ENCODE measurements around the gene POLR3K. TPM values are rescaled to one million over a fixed set of nuclear protein-coding genes. Genes with fewer than 3 reads are reported as not detected.

POLR3K gene
- polyA plus RNA-seq, 2 of the 4 experiments (the other 2 are of a cell fraction): 47.6 to 50.9 TPM

- FAIRE-seq (no peak), ATAC-seq (no peak), DNase-seq (ENCODE audit: low read depth in 1 of 2, low spot score in 1 of 2) (no peak)
- TF ChIP-seq CEBPB (IDR thresholded peaks at IDR 0.05) (peak; percentile 97 to 99), TFCP2L1 (CRISPR knock-in tag; IDR thresholded peaks at IDR 0.05) (no peak)
- Histone ChIP-seq H3K4me2 (peak overlapping the region; percentile 100), H3K4me1 (peaks cover 40% of the 10 kb centered on the region), H3K9me3 (no peaks in the 10 kb centered on the region), H3K4me3 (no peak overlapping the region), H3K27ac (peak overlapping the region; percentile 97 to 98; a peak in 4 of 6 replicates)
- CTCF ChIA-PET: interaction anchor here (1.0 to 30.3 kb wide), 6 partner anchors 8 to 286 kb away, joined by 6 to 718 read pairs (median 36); partner anchors contain the start of genes HBQ1, MPG and RHBDF1
- POLR2A ChIA-PET: interaction anchor here (0.6 to 1.6 kb wide), 3 partner anchors 11 to 313 kb away, joined by 3 to 6 read pairs (median 4); partner anchors contain the start of genes POLR3K and SNRNP25
- 88% methylated on average over 11 of the region's 11 CpGs for WGBS (ENCODE audit: missing lambda C conversion rate)
These were observed 22.4 kb upstream of the POLR3K start for GRCh38 chr16:75580-76501.

- CTCF ChIA-PET: interaction anchor here (1.0 to 30.3 kb wide), 6 partner anchors 7 to 287 kb away, joined by 6 to 718 read pairs (median 37); partner anchors contain the start of genes HBQ1, MPG and RHBDF1
- H3K27ac ChIP-seq: peak overlapping the region in 1 of 2 experiments; percentile 0; a peak in 1 of 6 replicates
These were observed 21.4 kb upstream of the POLR3K start for GRCh38 chr16:74747-75334.

GRCh38 chr16:74051-74746 lies 20.8 kb upstream of the POLR3K start:
- no peak for FAIRE-seq
- WGBS (ENCODE audit: missing lambda C conversion rate): 76% methylated on average over 8 of the region's 12 CpGs
- ChIA-PET CTCF (interaction anchor here (2.4 to 30.3 kb wide), 6 partner anchors 6 to 287 kb away, joined by 11 to 718 read pairs (median 46); partner anchors contain the start of genes HBQ1, MPG and RHBDF1), POLR2A (interaction anchor here (1.1 kb wide), 1 partner anchor 21 kb away, joined by 3 read pairs; the partner anchor contains the start of genes POLR3K and SNRNP25)
- no peak overlapping the region for H3K4me2 ChIP-seq
- no peak for DNase-seq (ENCODE audit: low read depth in 1 of 2, low spot score in 1 of 2)
- H3K27ac ChIP-seq: peak overlapping the region in 1 of 2 experiments; percentile 92; a peak in 2 of 6 replicates
- no peak overlapping the region for H3K4me3 ChIP-seq
- TF ChIP-seq FOSB (CRISPR knock-in tag; IDR thresholded peaks at IDR 0.05) (no peak), PBX3 (IDR thresholded peaks at IDR 0.05) (no peak), KDM1A (IDR thresholded peaks at IDR 0.05; ENCODE audit: low read depth) (no peak)
- no peaks in the 10 kb centered on the region for H3K9me3 ChIP-seq
- H3K4me1 ChIP-seq: peaks cover 40% of the 10 kb centered on the region
- ATAC-seq: no peak

More at GRCh38 chr16:74747-75334, 21.4 kb upstream of the POLR3K start:
- no peak for TF ChIP-seq USF2 (IDR thresholded peaks at IDR 0.05)
- no peak for TF ChIP-seq JUNB (IDR thresholded peaks at IDR 0.05)
- no peak for TF ChIP-seq FOXS1 (CRISPR knock-in tag; IDR thresholded peaks at IDR 0.05)
- no peak for TF ChIP-seq EP300 (IDR thresholded peaks at IDR 0.05)
- TF ChIP-seq CHD2 (IDR thresholded peaks at IDR 0.05; ENCODE audit: low read length, partially characterized antibody): no peak
- TF ChIP-seq ESRRA (IDR thresholded peaks at IDR 0.05; ENCODE audit: borderline replicate concordance, low read length): no peak
- no peak for TF ChIP-seq FOSL2 (IDR thresholded peaks at IDR 0.05)
- TF ChIP-seq FOSL2 (CRISPR knock-in tag; IDR thresholded peaks at IDR 0.05): no peak
- no peak for TF ChIP-seq FOSB (CRISPR knock-in tag; IDR thresholded peaks at IDR 0.05)
- TF ChIP-seq MAZ (IDR thresholded peaks at IDR 0.05; ENCODE audit: borderline replicate concordance, low read depth, low read length): no peak
- no peak for TF ChIP-seq ZSCAN20 (CRISPR knock-in tag; IDR thresholded peaks at IDR 0.05)
- TF ChIP-seq CBX8 (IDR thresholded peaks at IDR 0.05): no peak
- no peak for TF ChIP-seq ATOH8 (CRISPR knock-in tag; IDR thresholded peaks at IDR 0.05; ENCODE audit: low read depth)
- no peak for TF ChIP-seq ELK1 (IDR thresholded peaks at IDR 0.05; ENCODE audit: low read depth, low read length)
- no peak for TF ChIP-seq RNF2 (IDR thresholded peaks at IDR 0.05; ENCODE audit: borderline replicate concordance, low read depth)
- TF ChIP-seq SMC3 (IDR thresholded peaks at IDR 0.05): no peak
- no peak for TF ChIP-seq BHLHE40 (IDR thresholded peaks at IDR 0.05; ENCODE audit: low read depth, low read length)
- H3K4me2 ChIP-seq: no peak overlapping the region
- DNase-seq (ENCODE audit: low read depth in 1 of 2, low spot score in 1 of 2) (no peak), ATAC-seq (no peak), FAIRE-seq (no peak)
- no peaks in the 10 kb centered on the region for H3K9me3 ChIP-seq
- no peak overlapping the region for H3K4me3 ChIP-seq
- peaks cover 41% of the 10 kb centered on the region for H3K4me1 ChIP-seq
- 91% methylated on average over 16 of the region's 16 CpGs for WGBS (ENCODE audit: missing lambda C conversion rate)
- POLR2A ChIA-PET: interaction anchor here (0.8 to 1.1 kb wide), 2 partner anchors 12 to 21 kb away, joined by 3 read pairs; partner anchors contain the start of genes POLR3K and SNRNP25
